SK-N-SH (cell line): ENCODE measurements around the gene COQ5. TPM values are rescaled to one million over a fixed set of nuclear protein-coding genes. Genes with fewer than 3 reads are reported as not detected.

Experiments
- CTCF ChIA-PET: fragments of 300-600, 350-600 bp; formaldehyde crosslinking; extraction: SDS; loops from one replicate; lab custom pipeline; 2021; lab: Yijun Ruan, JAX
- POLR2A ChIA-PET: fragments of 350-600 bp; sonication (Branson Sonifier 250); formaldehyde crosslinking; extraction: SDS; loops from one replicate; lab custom pipeline; 2020; ENCODE audit warnings: antibody characterized with exemption, inconsistent platforms; lab: Yijun Ruan, JAX
- DNase-seq: peaks from one replicate; pipeline ENCODE4 v3.0.0; 2012
- H2AFZ ChIP-seq: fragments of 200-600 bp; sonication (generic); 2 replicates; pipeline ENCODE4 v1.8.1; 2016; ENCODE audit warnings: antibody characterized with exemption, mild to moderate bottlenecking, low read depth
- H3F3A ChIP-seq: fragments of 200-600 bp; sonication (generic); replicated peaks from 2 replicates; pipeline ENCODE3; 2016; ENCODE audit warnings: antibody characterized with exemption, mild to moderate bottlenecking; ENCODE audit not compliant: insufficient read depth
- H3K27ac ChIP-seq, 2 experiments: fragments of 200-500 bp in 1 of 2; fragments of 200-600 bp in 1 of 2; sonication (Bioruptor generic) in 1 of 2; sonication (generic), shearing (Covaris generic) in 1 of 2; 2 replicates each; pipeline versions ENCODE4 v1.5.1 to v1.6.1; 2014 to 2016; ENCODE audit warnings: low read depth in 2 of 2, inconsistent platforms in 1 of 2, low read length in 1 of 2, mild to moderate bottlenecking in 1 of 2, mixed read lengths in 1 of 2
- H3K27me3 ChIP-seq: fragments of 200-600 bp; sonication (generic), shearing (Covaris generic); 2 replicates; pipeline ENCODE4 v1.6.1; 2016; ENCODE audit warnings: mixed run types; ENCODE audit not compliant: insufficient read depth
- H3K36me3 ChIP-seq, 2 experiments: fragments of 200-500 bp in 1 of 2; fragments of 200-600 bp in 1 of 2; sonication (Bioruptor generic) in 1 of 2; sonication (generic) in 1 of 2; replicated peaks in 1 of 2; 2 replicates each; pipeline versions ENCODE3 to v1.5.1; 2014 to 2016; ENCODE audit warnings: low read length in 1 of 2, mild to moderate bottlenecking in 1 of 2; ENCODE audit not compliant: insufficient read depth in 2 of 2, control insufficient read depth in 1 of 2
- H3K4me1 ChIP-seq, 2 experiments: fragments of 200-500 bp in 1 of 2; fragments of 200-600 bp in 1 of 2; sonication (Bioruptor generic) in 1 of 2; sonication (generic), shearing (Covaris generic) in 1 of 2; 2 replicates each; pipeline versions ENCODE4 v1.5.1 to v1.6.1; 2014 to 2016; ENCODE audit warnings: low read depth in 1 of 2, low read length in 1 of 2, mixed run types in 1 of 2; ENCODE audit not compliant: insufficient read depth in 2 of 2, control insufficient read depth in 1 of 2
- H3K4me2 ChIP-seq: fragments of 200-600 bp; sonication (generic), shearing (Covaris generic); 2 replicates; pipeline ENCODE4 v1.6.1; 2017; ENCODE audit warnings: mixed run types
- H3K4me3 ChIP-seq, 2 experiments: fragments of 200-500 bp in 1 of 2; fragments of 200-600 bp in 1 of 2; sonication (Bioruptor generic) in 1 of 2; sonication (generic), shearing (Covaris generic) in 1 of 2; 2 replicates each; pipeline versions ENCODE4 v1.5.1 to v1.8.1; 2014 to 2016; ENCODE audit warnings: low read depth in 2 of 2, inconsistent platforms in 1 of 2, low read length in 1 of 2, mild to moderate bottlenecking in 1 of 2, mixed read lengths in 1 of 2, moderate library complexity in 1 of 2
- H3K79me2 ChIP-seq: fragments of 200-600 bp; sonication (generic); 2 replicates; pipeline ENCODE4 v1.8.1; 2017; ENCODE audit warnings: mild to moderate bottlenecking; ENCODE audit not compliant: insufficient read depth
- H3K9ac ChIP-seq: fragments of 200-600 bp; sonication (generic); 2 replicates; pipeline ENCODE4 v1.6.1; 2017; ENCODE audit warnings: mixed run types
- H3K9me2 ChIP-seq: fragments of 200-600 bp; sonication (generic); 2 replicates; pipeline ENCODE4 v1.6.1; 2017; ENCODE audit warnings: mixed run types
- H3K9me3 ChIP-seq: fragments of 200-600 bp; sonication (generic); 2 replicates; pipeline ENCODE4 v1.6.1; 2017; ENCODE audit warnings: mixed run types, mild to moderate bottlenecking, moderate library complexity
- H4K20me1 ChIP-seq: fragments of 200-600 bp; sonication (generic); 2 replicates; pipeline ENCODE4 v1.6.1; 2017; ENCODE audit warnings: mild to moderate bottlenecking, mixed run types; ENCODE audit not compliant: insufficient read depth
- CHD2 ChIP-seq: fragments of 150-350 bp; IDR thresholded peaks from 2 replicates; pipeline ENCODE4 v1.6.1; 2018; ENCODE audit warnings: low read length; ENCODE audit not compliant: partially characterized antibody
- IRF3 ChIP-seq: fragments of 150-350 bp; IDR thresholded peaks from 2 replicates; pipeline ENCODE4 v1.6.1; 2016; ENCODE audit warnings: mild to moderate bottlenecking, low read depth, low read length
- PBX3 ChIP-seq: IDR thresholded peaks from 2 replicates; pipeline ENCODE4; 2012
- RCOR1 ChIP-seq: fragments of 150-350 bp; IDR thresholded peaks from 2 replicates; pipeline ENCODE4 v1.6.1; 2017; ENCODE audit warnings: antibody characterized with exemption, low read length
- REST ChIP-seq: IDR thresholded peaks from 2 replicates; pipeline ENCODE4 v1.6.1; 2012; ENCODE audit warnings: mild to moderate bottlenecking, low read depth, low read length, moderate library complexity
- TAF1 ChIP-seq: IDR thresholded peaks from 2 replicates; pipeline ENCODE4 v1.6.1; 2012; ENCODE audit warnings: low read depth, mild to moderate bottlenecking, low read length, moderate library complexity, borderline replicate concordance
- USF2 ChIP-seq: fragments of 150-350 bp; IDR thresholded peaks from 2 replicates; pipeline ENCODE4 v1.6.1; 2017; ENCODE audit warnings: antibody characterized with exemption, low read length, low read depth, borderline replicate concordance
- WGBS: methylation state at CpG from one replicate; pipeline ENCODE4 v1.1.6; 2017; ENCODE audit warnings: low lambda C conversion rate; 5-methylcytosine and 5-hydroxymethylcytosine counted together
- polyA plus RNA-seq, 3 experiments: library from polyadenylated mRNA; depleted of rRNA; stranded (reverse); fragments of >200 nt; gene quantifications; 2 replicates each; pipeline ENCODE4 v1.2.3, GENCODE V29; 2012
- TF ChIP-seq, protein P1 (sequence below): fragments of 200-600 bp; sonication (generic); IDR thresholded peaks from 2 replicates; pipeline ENCODE4 v1.6.1; 2017; ENCODE audit warnings: antibody characterized with exemption, mild to moderate bottlenecking, moderate library complexity
- TF ChIP-seq, protein P2 (sequence below): IDR thresholded peaks from 2 replicates; pipeline ENCODE4 v1.4.0; 2012; ENCODE audit warnings: low read depth, borderline replicate concordance

The COQ5 gene
- polyA plus RNA-seq, 1 of the 3 experiments (the other 2 are of a cell fraction), result 28.0 TPM

DNA sequence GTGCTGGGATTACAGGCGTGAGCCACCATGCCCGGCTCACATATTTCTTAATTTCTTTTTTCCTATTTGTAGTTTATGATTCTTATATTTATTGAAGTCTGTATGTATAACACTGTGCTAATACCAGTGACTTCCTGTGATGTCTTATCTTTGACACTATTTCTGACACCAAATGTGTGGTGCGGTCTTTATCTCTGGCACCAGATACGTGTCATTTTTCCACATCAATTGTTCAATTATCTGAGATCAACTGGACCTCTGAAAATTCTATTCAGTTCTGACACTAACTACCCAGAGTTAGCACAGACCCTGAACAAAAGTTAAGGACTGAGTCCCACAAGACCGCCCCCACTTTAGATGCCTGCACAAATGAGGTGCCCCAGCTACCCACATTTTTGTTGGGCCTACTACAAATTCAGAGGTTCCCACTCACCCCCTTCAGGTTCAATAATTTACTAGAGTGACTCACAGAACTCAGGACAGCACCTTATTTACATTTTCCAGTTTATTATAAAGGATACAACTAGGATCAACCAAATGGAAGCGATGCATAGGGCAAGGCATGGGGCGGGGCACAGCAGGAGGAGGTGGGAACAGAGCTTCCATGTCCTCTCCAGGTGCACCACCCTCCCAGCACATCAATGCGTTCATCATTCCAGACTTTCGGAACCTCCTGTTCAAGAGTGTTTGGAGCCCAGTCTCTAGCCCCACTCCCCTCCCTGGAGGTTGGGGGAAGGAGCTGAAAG is 47.8 kb downstream of the COQ5 start:
- WGBS, result 93% methylated on average over 9 of the region's 9 CpGs
- ChIA-PET POLR2A (no interaction called here), CTCF (interaction anchor here (2.5 kb wide), 1 partner anchor 11 kb away, joined by 7 read pairs; the partner anchor contains the start of gene SRSF9)
- Histone ChIP-seq H2AFZ (no peak overlapping the region), H3K27ac (no peak overlapping the region), H3K9me2 (no peaks in the 10 kb centered on the region), H3K36me3 (no peaks in the 10 kb centered on the region), H3K9ac (no peak overlapping the region), H4K20me1 (no peaks in the 10 kb centered on the region), H3K4me1 (peaks cover 0 to 1% of the 10 kb centered on the region in 2 experiments; a peak in 1 of 4 replicates), H3K4me2 (no peak overlapping the region), H3F3A (no peaks in the 10 kb centered on the region), H3K4me3 (no peak overlapping the region), H3K9me3 (no peaks in the 10 kb centered on the region), H3K79me2 (no peaks in the 10 kb centered on the region; the same call in 1 of the 2 replicates), H3K27me3 (no peaks in the 10 kb centered on the region)
- no peak for DNase-seq
- TF ChIP-seq IRF3, result no peak

- DNase-seq, result no peak
- Histone ChIP-seq H2AFZ (no peak overlapping the region), H3K9me2 (no peaks in the 10 kb centered on the region), H3K79me2 (no peaks in the 10 kb centered on the region; the same call in 1 of the 2 replicates), H3K27me3 (no peaks in the 10 kb centered on the region), H3K9ac (no peak overlapping the region), H3K36me3 (no peaks in the 10 kb centered on the region), H3K4me1 (peaks cover 0 to 2% of the 10 kb centered on the region in 2 experiments; a peak in 1 of 4 replicates), H3K4me3 (no peak overlapping the region), H3K27ac (no peak overlapping the region), H3F3A (peaks cover 2% of the 10 kb centered on the region), H3K9me3 (no peaks in the 10 kb centered on the region), H3K4me2 (no peak overlapping the region), H4K20me1 (no peaks in the 10 kb centered on the region)
- ChIA-PET POLR2A (interaction anchor here (0.5 to 1.3 kb wide), 2 partner anchors 15 to 91 kb away, joined by 3 to 5 read pairs; partner anchors contain the start of gene DYNLL1), CTCF (interaction anchor here (0.6 to 2.5 kb wide), 3 partner anchors 10 to 32 kb away, joined by 3 to 7 read pairs (median 5); partner anchors contain the start of gene SRSF9)
- WGBS, result 36% methylated on average over 1 of the region's 1 CpG
- TF ChIP-seq USF2, result no peak
- TF ChIP-seq REST, result no peak
- no peak for TF ChIP-seq CHD2
- TF ChIP-seq, protein P1, sequence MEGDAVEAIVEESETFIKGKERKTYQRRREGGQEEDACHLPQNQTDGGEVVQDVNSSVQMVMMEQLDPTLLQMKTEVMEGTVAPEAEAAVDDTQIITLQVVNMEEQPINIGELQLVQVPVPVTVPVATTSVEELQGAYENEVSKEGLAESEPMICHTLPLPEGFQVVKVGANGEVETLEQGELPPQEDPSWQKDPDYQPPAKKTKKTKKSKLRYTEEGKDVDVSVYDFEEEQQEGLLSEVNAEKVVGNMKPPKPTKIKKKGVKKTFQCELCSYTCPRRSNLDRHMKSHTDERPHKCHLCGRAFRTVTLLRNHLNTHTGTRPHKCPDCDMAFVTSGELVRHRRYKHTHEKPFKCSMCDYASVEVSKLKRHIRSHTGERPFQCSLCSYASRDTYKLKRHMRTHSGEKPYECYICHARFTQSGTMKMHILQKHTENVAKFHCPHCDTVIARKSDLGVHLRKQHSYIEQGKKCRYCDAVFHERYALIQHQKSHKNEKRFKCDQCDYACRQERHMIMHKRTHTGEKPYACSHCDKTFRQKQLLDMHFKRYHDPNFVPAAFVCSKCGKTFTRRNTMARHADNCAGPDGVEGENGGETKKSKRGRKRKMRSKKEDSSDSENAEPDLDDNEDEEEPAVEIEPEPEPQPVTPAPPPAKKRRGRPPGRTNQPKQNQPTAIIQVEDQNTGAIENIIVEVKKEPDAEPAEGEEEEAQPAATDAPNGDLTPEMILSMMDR, result no peak
- TF ChIP-seq RCOR1, result no peak
- TF ChIP-seq, protein P2, sequence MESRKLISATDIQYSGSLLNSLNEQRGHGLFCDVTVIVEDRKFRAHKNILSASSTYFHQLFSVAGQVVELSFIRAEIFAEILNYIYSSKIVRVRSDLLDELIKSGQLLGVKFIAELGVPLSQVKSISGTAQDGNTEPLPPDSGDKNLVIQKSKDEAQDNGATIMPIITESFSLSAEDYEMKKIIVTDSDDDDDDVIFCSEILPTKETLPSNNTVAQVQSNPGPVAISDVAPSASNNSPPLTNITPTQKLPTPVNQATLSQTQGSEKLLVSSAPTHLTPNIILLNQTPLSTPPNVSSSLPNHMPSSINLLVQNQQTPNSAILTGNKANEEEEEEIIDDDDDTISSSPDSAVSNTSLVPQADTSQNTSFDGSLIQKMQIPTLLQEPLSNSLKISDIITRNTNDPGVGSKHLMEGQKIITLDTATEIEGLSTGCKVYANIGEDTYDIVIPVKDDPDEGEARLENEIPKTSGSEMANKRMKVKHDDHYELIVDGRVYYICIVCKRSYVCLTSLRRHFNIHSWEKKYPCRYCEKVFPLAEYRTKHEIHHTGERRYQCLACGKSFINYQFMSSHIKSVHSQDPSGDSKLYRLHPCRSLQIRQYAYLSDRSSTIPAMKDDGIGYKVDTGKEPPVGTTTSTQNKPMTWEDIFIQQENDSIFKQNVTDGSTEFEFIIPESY, result no peak
- TF ChIP-seq PBX3, result no peak
- no peak for TF ChIP-seq TAF1
These were observed 48.7 kb downstream of the COQ5 start for GRCh38 chr12:120480211-120480610.
